Endodermal cell (in vitro differentiated cells): ENCODE data around the gene ARID2. TPM values are rescaled to one million over a fixed set of nuclear protein-coding genes. Genes with fewer than 3 reads are reported as not detected.
A peak's percentile ranks its signal among the peaks of the same experiment; 100 is the strongest.

Experiments
- DNase-seq: peaks from one replicate; pipeline ENCODE4 v3.0.0-alpha.2; 2017
- H3K27ac ChIP-seq: 2 replicates; pipeline ENCODE4 v1.5.1; 2013; ENCODE audit warnings: mild to moderate bottlenecking, low read depth, low read length, moderate library complexity
- H3K27me3 ChIP-seq: 2 replicates; pipeline ENCODE4 v1.6.1; 2013; ENCODE audit warnings: mild to moderate bottlenecking, low read length, moderate library complexity; ENCODE audit not compliant: insufficient read depth, control insufficient read depth, poor library complexity, severe bottlenecking
- H3K36me3 ChIP-seq: 2 replicates; pipeline ENCODE4 v1.7.0; 2013; ENCODE audit warnings: mild to moderate bottlenecking, low read length, moderate library complexity; ENCODE audit not compliant: control insufficient read depth, insufficient read depth
- H3K4me1 ChIP-seq: one replicate; pipeline ENCODE4 v1.7.0; 2013; ENCODE audit warnings: low read length; ENCODE audit not compliant: control insufficient read depth, insufficient read depth
- H3K4me3 ChIP-seq: 2 replicates; pipeline ENCODE4 v1.5.1; 2013; ENCODE audit warnings: mild to moderate bottlenecking, low read length, moderate library complexity
- H3K9ac ChIP-seq: 2 replicates; pipeline ENCODE4 v1.6.1; 2013; ENCODE audit warnings: mild to moderate bottlenecking, low read length, moderate library complexity; ENCODE audit not compliant: poor library complexity, severe bottlenecking; ENCODE audit errors: extremely low read depth
- H3K9me3 ChIP-seq: 2 replicates; pipeline ENCODE4 v1.6.1; 2013; ENCODE audit warnings: mild to moderate bottlenecking, low read length, moderate library complexity; ENCODE audit not compliant: control insufficient read depth
- H3K27ac Mint-ChIP-seq: 2 replicates; pipeline ENCODE4 v1.8.0; 2020; ENCODE audit warnings: mixed read lengths
- H3K27me3 Mint-ChIP-seq: 2 replicates; pipeline ENCODE4 v1.8.0; 2021; ENCODE audit warnings: mild to moderate bottlenecking, mixed read lengths; ENCODE audit not compliant: insufficient read depth
- H3K36me3 Mint-ChIP-seq: 2 replicates; pipeline ENCODE4 v1.8.0; 2020; ENCODE audit warnings: low read depth, mixed read lengths
- H3K4me1 Mint-ChIP-seq: 2 replicates; pipeline ENCODE4 v1.8.0; 2020; ENCODE audit warnings: mixed read lengths
- H3K4me3 Mint-ChIP-seq: 2 replicates; pipeline ENCODE4 v1.8.0; 2020; ENCODE audit warnings: mild to moderate bottlenecking, moderate library complexity, mixed read lengths
- H3K9me3 Mint-ChIP-seq: 2 replicates; pipeline ENCODE4 v1.8.0; 2020; ENCODE audit warnings: mild to moderate bottlenecking, mixed read lengths
- WGBS, 2 experiments: methylation state at CpG; one replicate each; pipeline versions ENCODE4 v1.1.5 to v1.1.7; 2013; ENCODE audit warnings: missing lambda C conversion rate in 2 of 2, mixed read lengths in 1 of 2; ENCODE audit not compliant: insufficient coverage in 1 of 2, insufficient read length in 1 of 2; 5-methylcytosine and 5-hydroxymethylcytosine counted together
- total RNA-seq, 2 donors: library from RNA; stranded (reverse); fragmentation: NEBNext Ultra II Directional in 1 of 2; extraction: Animal tissue kit (Norgen Biotek cat#: 25700) in 1 of 2; gene quantifications; 2 replicates in 1 of 2; 3 replicates in 1 of 2; pipeline ENCODE4 v1.2.1, GENCODE V29; 2021
- TF ChIP-seq, protein P1 (sequence below): fragments of 200-600 bp; sonication (generic); conservative IDR thresholded peaks from 2 replicates; pipeline ENCODE4 v1.5.0; 2021; ENCODE audit warnings: antibody characterized with exemption, mild to moderate bottlenecking

The ARID2 gene
- total RNA-seq, 2 donors from 2014 or later, result 54.0 to 58.1 TPM

- no peak overlapping the region for H3K9ac ChIP-seq
- H3K36me3 Mint-ChIP-seq, result peaks cover 37% of the 10 kb centered on the region
Observed at GRCh38 chr12:45934956-45935355, 205.4 kb downstream of the ARID2 start.

GRCh38 chr12:45938566-45938965 lies 209.1 kb downstream of the ARID2 start:
- H3K4me3 Mint-ChIP-seq, result no peak overlapping the region

More at GRCh38 chr12:45934956-45935355, 205.4 kb downstream of the ARID2 start:
- no peak for DNase-seq
- H3K4me1 ChIP-seq, result no peaks in the 10 kb centered on the region
- Mint-ChIP-seq H3K4me3 (no peak overlapping the region), H3K4me1 (peaks cover 10% of the 10 kb centered on the region), H3K27ac (peak overlapping the region; percentile 64), H3K9me3 (no peaks in the 10 kb centered on the region), H3K27me3 (no peaks in the 10 kb centered on the region)
- peaks cover 54% of the 10 kb centered on the region for H3K36me3 ChIP-seq
- no peaks in the 10 kb centered on the region for H3K9me3 ChIP-seq
- WGBS, 2 experiments, result 100% methylated on average over 1 of the region's 1 CpG; no CpG with 5 or more reads in 1 of the 2 experiments
- TF ChIP-seq, protein P1, sequence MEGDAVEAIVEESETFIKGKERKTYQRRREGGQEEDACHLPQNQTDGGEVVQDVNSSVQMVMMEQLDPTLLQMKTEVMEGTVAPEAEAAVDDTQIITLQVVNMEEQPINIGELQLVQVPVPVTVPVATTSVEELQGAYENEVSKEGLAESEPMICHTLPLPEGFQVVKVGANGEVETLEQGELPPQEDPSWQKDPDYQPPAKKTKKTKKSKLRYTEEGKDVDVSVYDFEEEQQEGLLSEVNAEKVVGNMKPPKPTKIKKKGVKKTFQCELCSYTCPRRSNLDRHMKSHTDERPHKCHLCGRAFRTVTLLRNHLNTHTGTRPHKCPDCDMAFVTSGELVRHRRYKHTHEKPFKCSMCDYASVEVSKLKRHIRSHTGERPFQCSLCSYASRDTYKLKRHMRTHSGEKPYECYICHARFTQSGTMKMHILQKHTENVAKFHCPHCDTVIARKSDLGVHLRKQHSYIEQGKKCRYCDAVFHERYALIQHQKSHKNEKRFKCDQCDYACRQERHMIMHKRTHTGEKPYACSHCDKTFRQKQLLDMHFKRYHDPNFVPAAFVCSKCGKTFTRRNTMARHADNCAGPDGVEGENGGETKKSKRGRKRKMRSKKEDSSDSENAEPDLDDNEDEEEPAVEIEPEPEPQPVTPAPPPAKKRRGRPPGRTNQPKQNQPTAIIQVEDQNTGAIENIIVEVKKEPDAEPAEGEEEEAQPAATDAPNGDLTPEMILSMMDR, result no peak
- H3K4me3 ChIP-seq, result no peak overlapping the region
- no peaks in the 10 kb centered on the region for H3K27me3 ChIP-seq
- H3K27ac ChIP-seq, result no peak overlapping the region

DNA sequence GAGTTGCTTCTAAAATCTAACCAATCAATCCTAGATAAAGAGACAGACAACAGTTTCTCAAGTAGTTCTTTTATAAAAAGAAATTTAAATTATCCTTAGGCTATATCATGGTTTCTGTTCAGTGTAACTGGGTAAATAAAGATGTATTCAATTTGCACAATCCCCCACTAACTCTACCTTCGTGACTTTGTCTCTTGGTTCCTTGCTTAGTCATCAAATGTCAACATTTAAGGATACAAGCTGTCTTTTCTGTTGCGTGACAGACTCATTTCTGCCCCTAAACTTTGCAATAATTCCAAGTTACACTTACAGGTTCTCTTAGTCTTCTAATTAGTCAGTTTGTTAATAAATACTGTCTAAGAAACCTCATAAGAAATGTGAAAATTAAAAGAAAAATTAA lies 210.3 kb downstream of the ARID2 start:
- Mint-ChIP-seq H3K36me3 (peaks cover 55% of the 10 kb centered on the region), H3K27me3 (no peaks in the 10 kb centered on the region), H3K4me3 (no peak overlapping the region), H3K9me3 (no peaks in the 10 kb centered on the region), H3K4me1 (peaks cover 10% of the 10 kb centered on the region), H3K27ac (no peak overlapping the region)
- H3K27me3 ChIP-seq, result no peaks in the 10 kb centered on the region
- H3K4me1 ChIP-seq, result no peaks in the 10 kb centered on the region
- TF ChIP-seq, protein P1, result no peak
- no peak overlapping the region for H3K4me3 ChIP-seq
- no peak for DNase-seq
- peaks cover 54% of the 10 kb centered on the region for H3K36me3 ChIP-seq
- no peaks in the 10 kb centered on the region for H3K9me3 ChIP-seq
- H3K9ac ChIP-seq, result no peak overlapping the region
- 91 to 100% methylated on average over 2 of the region's 2 CpGs for WGBS, 2 experiments
- H3K27ac ChIP-seq, result no peak overlapping the region

More at GRCh38 chr12:45938566-45938965, 209.1 kb downstream of the ARID2 start:
- H3K27me3 ChIP-seq, result no peaks in the 10 kb centered on the region
- Mint-ChIP-seq H3K36me3 (peaks cover 52% of the 10 kb centered on the region), H3K27me3 (no peaks in the 10 kb centered on the region), H3K9me3 (no peaks in the 10 kb centered on the region), H3K4me1 (peaks cover 10% of the 10 kb centered on the region), H3K27ac (no peak overlapping the region)
- no peaks in the 10 kb centered on the region for H3K9me3 ChIP-seq
- H3K36me3 ChIP-seq, result peaks cover 53% of the 10 kb centered on the region
- DNase-seq, result no peak
- H3K9ac ChIP-seq, result no peak overlapping the region
- no peak overlapping the region for H3K27ac ChIP-seq
- TF ChIP-seq, protein P1, result no peak
- WGBS, 2 experiments, result 86% methylated on average over 2 of the region's 2 CpGs; no CpG with 5 or more reads in 1 of the 2 experiments
- no peak overlapping the region for H3K4me3 ChIP-seq
- H3K4me1 ChIP-seq, result no peaks in the 10 kb centered on the region
